Activated CD4-positive, CD25-positive, alpha-beta regulatory T cell treated with anti-CD3 and anti-CD28 coated beads, Interleukin-2, amount 50 U/mL, for 72 hours (primary cell): Measurements from ENCODE around the gene XPOT.
"Not testable (repeated sequence)": the region's sequence is repeated elsewhere in the genome, so short reads cannot be mapped to it uniquely, and the experiment has no call there.

Experiments
- DNase-seq: peaks from one replicate; pipeline ENCODE4 v3.0.0; 2021

The XPOT gene

DNA sequence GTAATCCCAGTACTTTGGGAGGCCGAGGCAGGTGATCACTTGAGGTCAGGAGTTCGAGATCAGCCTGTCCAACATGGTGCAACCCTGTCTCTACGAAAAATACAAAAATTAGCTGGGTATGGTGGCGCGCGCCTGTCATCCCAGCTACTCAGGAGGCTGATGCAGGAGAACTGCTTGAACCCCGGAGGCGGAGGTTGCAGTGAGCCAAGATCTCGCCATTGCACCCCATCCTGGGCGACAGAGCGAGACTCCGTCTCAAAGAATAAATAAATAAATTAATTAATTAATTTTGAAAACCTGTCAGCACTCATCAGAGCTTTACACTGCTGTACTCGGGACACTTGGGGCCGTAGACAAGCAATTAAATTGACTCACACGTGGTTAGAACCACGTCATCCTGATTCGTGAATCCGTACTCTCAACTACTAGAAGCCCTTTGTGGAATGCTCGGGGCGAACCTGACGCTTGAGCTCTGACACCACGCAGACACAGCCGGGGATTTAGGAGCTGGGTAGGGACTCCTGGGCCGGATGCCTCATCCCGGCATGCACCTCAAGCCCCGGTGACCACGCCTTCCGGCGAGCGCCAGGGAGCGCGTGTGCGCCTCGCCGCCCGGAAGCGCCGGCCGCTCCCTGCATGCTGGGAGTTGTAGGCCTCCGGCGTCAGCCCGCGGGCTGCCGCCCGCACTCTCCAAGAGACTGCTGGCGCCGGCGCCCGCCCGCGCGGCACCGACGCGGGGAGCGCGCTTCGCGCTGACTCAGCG is at the start of gene XPOT:
Gene XPOT (plus strand): TSS at position 686 of the 763 bp plus-strand sequence. CDS start 5,644 bp downstream, outside the sequence.
- peak; percentile 88 for DNase-seq

GRCh38 chr12:64356209-64356608 is 48.0 kb upstream of the XPOT start:
- DNase-seq, result not testable (repeated sequence)

- not testable (repeated sequence) for DNase-seq
These were observed 43.0 kb upstream of the XPOT start for GRCh38 chr12:64361173-64361572.

DNA sequence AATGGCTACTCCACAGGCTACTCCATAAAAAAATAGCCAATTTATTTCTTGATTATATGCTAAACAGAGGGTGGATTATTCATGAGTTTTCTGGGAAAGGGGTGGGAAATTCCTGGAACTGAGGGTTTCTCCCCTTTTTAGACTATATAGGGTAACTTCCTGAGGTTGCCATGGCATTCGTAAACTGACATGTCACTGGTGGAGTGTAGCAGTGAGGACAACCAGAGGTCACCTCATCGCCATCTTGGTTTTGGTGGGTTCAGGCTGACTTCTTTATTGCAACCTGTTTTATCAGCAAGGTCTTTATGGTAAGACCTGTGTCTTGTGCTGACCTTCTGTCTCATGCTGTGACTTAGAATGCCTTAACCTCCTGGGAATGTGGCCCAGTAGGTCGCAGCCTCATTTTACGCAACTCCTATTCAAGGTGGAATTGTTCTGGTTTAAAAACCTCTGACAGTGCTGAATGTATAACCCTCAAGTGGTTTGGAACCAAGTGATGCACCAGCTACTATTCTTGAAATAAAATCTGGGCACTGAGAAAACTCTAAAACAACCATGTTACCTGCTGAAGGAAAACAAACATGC is 41.4 kb upstream of the XPOT start:
- DNase-seq, result no peak

- no peak for DNase-seq
These were observed 20.5 kb upstream of the XPOT start for GRCh38 chr12:64383675-64384074.

DNA sequence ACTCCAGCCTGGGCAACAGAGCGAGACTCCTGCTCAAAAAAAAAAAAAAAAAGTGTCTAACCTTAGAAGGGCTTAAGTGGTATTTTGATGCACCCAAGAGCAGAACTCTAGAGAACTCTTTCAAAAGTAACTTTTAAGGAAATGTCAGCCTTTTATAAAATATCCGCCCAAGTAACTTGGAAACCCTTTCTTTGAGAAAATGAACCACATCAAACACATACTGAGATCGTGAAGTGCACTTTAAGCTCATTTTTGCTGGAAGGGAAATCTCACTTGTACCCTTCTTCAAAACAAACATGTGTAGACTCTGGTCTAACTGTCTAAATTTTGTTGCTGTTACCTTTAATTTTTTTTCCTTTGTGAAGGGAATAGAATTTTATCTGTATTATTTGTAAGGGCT is 19.2 kb upstream of the XPOT start:
- no peak for DNase-seq

- DNase-seq, result no peak
These were observed 18.7 kb upstream of the XPOT start for GRCh38 chr12:64385468-64385867.

DNA sequence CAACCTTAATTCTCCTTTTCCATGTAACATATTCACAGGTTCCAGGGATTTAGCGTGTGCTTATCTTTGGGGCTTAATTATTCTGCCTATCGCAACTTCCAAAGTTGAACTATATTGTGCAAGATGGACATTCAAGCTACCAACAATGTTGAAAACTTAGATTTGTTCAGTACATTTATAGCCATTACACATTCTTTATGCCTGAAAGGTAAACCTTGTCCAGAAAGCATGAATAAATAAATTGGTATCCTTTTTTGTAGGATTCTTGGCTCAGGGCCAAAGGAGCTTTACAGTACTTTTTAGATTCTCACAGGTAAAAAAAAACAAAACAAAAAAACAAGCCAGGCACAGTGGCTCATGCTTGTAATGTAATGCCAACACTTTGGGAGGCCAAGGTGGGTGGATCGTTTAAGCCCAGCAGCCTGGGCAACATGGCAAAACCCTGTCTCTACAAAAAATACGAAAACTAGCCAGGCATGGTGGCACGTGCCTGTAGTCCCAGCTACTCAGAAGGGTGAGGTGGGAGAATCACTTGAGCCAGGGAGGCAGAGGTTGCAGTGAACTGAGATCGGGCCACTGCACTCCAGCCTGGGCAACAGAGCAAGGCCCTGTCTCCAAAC is 16.9 kb upstream of the XPOT start:
- DNase-seq, result no peak

DNA sequence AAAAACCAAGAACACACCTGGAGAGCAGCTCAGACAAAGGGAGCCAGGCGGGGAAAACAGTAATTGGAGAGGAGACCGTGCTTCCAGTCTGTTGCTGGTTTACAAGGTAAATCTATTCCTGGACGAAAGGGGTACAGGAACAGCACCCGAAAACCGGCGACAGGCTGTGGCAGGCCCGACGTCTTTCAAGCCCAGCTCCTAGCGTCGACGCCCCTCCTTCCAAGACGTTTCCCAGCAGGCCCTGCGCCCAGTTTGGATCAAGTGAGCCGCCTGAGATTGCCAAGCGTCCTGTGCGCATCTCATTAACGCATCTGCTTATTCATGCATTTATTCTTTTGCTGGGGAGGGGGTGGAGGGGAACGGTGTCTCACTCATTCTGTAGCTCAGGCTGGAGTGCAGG is 15.0 kb upstream of the XPOT start:
- no peak for DNase-seq

- peak; percentile 39 for DNase-seq
These were observed 13.8 kb upstream of the XPOT start, which contains the start of gene C12orf56 for GRCh38 chr12:64390275-64390851. TSS of gene C12orf56 (minus strand) at chr12:64390758. CDS start at chr12:64390565, 193 bp downstream.

GRCh38 chr12:64392221-64392620 is 12.0 kb upstream of the XPOT start:
- no peak for DNase-seq

GRCh38 chr12:64395739-64396138 is 8.5 kb upstream of the XPOT start:
- DNase-seq, result no peak

GRCh38 chr12:64400041-64400440 is 4.2 kb upstream of the XPOT start:
- DNase-seq, result no peak

GRCh38 chr12:64402181-64402580 is 2.0 kb upstream of the XPOT start:
- DNase-seq, result no peak

DNA sequence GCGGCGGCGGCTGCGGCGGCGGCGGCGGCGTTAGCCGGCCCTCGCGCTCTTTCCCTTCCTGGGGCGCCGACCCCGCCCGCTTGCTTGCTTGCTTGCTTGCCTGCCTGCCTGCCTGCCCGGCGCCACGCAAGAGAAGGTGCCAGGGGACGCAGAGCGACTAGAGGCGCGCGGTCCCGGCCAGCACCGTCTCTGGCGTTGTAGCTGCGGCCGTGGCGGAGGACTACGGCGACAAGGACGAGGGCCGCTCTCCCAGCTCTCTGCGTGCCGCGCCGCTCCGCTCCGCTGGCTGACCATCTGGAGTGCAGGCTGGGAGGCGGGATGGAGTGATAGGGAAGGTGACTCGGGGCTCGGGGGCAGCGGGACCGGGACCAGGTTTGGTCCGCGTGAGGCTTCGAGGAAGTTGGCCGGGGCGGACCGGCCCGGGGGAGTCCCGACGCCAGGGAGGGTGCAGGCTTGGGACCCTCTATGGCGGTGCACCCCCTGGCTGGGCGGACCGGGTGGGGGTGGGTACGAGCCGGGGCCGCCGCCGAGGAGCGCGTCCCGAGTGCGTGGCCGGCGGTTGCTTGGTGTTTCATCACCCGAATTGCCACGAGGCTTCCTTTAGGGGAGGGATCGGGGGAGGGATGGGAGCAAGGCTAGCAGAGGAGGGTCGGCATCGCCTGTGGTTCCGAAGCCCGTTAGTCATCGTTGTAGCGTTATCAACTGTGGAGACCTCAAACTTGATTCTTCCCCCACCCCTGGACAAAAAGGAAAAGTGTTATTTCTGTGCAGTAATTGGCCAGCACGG is 471 bp downstream of the XPOT start:
- peak; percentile 70 for DNase-seq

- no peak for DNase-seq
These were observed 3.4 kb downstream of the XPOT start for GRCh38 chr12:64407342-64408223.

- DNase-seq, result no peak
These were observed 7.2 kb downstream of the XPOT start for GRCh38 chr12:64411427-64411826.

DNA sequence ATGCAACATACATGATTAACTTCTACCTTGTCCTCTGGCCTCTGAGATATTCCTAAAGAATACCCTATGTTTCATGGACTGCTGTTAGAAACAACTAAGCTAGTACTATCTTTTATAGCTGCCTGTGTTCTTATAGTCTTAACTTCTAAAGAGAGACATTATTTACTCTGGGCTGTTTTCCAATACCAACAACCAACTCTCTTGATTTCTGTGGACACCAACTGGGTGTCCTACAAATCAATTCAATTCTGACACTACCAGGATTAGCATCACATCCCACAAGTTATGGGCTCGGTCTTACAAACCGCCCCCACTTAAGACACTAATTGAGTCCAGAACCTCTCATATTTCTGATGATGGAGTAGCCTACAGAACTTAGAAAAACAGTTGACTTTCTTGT is 8.3 kb downstream of the XPOT start:
- DNase-seq, result no peak

DNA sequence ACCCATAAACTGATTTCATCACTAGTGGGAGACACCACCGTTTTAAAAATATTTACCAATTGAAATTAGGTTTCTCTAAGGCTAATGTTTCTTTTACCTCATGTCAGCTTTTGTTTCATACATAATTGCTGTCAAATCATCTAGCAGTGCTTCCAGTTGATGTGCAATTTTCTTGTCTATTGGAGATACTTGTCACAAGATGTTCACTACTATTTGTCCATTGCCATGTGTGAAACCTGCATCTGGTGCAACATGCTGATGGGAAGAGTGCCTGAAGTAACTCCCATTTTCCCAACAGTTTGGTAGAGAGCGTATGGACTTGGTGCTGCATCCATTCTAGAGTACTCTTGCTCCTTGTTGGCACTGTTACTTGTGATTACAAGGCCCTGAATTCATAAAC is 9.7 kb downstream of the XPOT start:
- no peak for DNase-seq

- DNase-seq, result no peak
These were observed 14.0 kb downstream of the XPOT start for GRCh38 chr12:64418209-64418608.

- no peak for DNase-seq
These were observed 15.5 kb downstream of the XPOT start for GRCh38 chr12:64419696-64420095.

- DNase-seq, result no peak
These were observed 23.8 kb downstream of the XPOT start for GRCh38 chr12:64427988-64428387.
